IMR-90 (cell line): ENCODE data around the gene CENPI. TPM values are rescaled to one million over a fixed set of nuclear protein-coding genes. Genes with fewer than 3 reads are reported as not detected.
"Not testable (repeated sequence)": the region's sequence is repeated elsewhere in the genome, so short reads cannot be mapped to it uniquely, and the experiment has no call there.

Experiments
- ATAC-seq: fragments of 200-7000 bp; cut with Tn5 transposase; 2 replicates; pipeline ENCODE4 v1.9.1; 2020; ENCODE audit warnings: low read depth, mild to moderate bottlenecking, moderate library complexity
- BruUV-seq: library from RNA; stranded (reverse); fragments of 400-500 nt; replicated peaks from 2 replicates; lab custom pipeline; 2021; lab: Mats Ljungman, UMichigan
- CTCF ChIA-PET: fragments of 300-600 bp; formaldehyde crosslinking; extraction: SDS; loops from one replicate; lab custom pipeline; 2021; ENCODE audit warnings: antibody characterized with exemption; lab: Yijun Ruan, JAX
- POLR2A ChIA-PET: fragments of 300-600 bp; sonication (Branson Sonifier 250); formaldehyde crosslinking; loops from one replicate; lab custom pipeline; 2022; ENCODE audit warnings: antibody characterized with exemption; ENCODE audit not compliant: unreplicated experiment; lab: Charles Lee
- DNase-seq: peaks from one replicate; pipeline ENCODE4 v3.0.0; 2013
- H2AFZ ChIP-seq: replicated peaks from 2 replicates; pipeline ENCODE3; 2013; ENCODE audit warnings: low read length, mild to moderate bottlenecking; ENCODE audit not compliant: poor library complexity
- H2AK5ac ChIP-seq: 2 replicates; pipeline ENCODE4 v1.6.1; 2013; ENCODE audit warnings: low read depth, low read length, inconsistent platforms
- H2AK9ac ChIP-seq: replicated peaks from 2 replicates; pipeline ENCODE3; 2013; ENCODE audit warnings: mild to moderate bottlenecking, low read depth, low read length, moderate library complexity; ENCODE audit not compliant: poor library complexity
- H2BK120ac ChIP-seq: 2 replicates; pipeline ENCODE4 v1.6.1; 2013; ENCODE audit warnings: low read depth, low read length, inconsistent platforms
- H2BK15ac ChIP-seq: 3 replicates; pipeline ENCODE4 v1.6.1; 2013; ENCODE audit warnings: low read depth, low read length, inconsistent platforms
- H2BK20ac ChIP-seq: 2 replicates; pipeline ENCODE4 v1.6.1; 2013; ENCODE audit warnings: low read depth, mild to moderate bottlenecking, inconsistent platforms, low read length, moderate library complexity
- H2BK5ac ChIP-seq: 2 replicates; pipeline ENCODE4 v1.6.1; 2013; ENCODE audit warnings: mild to moderate bottlenecking, low read depth, low read length, inconsistent platforms; ENCODE audit not compliant: poor library complexity, severe bottlenecking
- H3K14ac ChIP-seq: replicated peaks from 2 replicates; pipeline ENCODE4 v1.6.1; 2013; ENCODE audit warnings: low read depth, low read length, inconsistent platforms
- H3K18ac ChIP-seq: 2 replicates; pipeline ENCODE4 v1.6.1; 2013; ENCODE audit warnings: low read depth, low read length, control low read depth
- H3K23ac ChIP-seq: 2 replicates; pipeline ENCODE4 v1.6.1; 2013; ENCODE audit warnings: low read depth, low read length, inconsistent platforms
- H3K27ac ChIP-seq: 2 replicates; pipeline ENCODE4 v1.5.1; 2013; ENCODE audit warnings: mild to moderate bottlenecking, control low read depth, low read length; ENCODE audit not compliant: insufficient read depth
- H3K27me3 ChIP-seq: 2 replicates; pipeline ENCODE4 v1.6.1; 2013; ENCODE audit warnings: low read length; ENCODE audit not compliant: control insufficient read depth, insufficient read depth
- H3K36me3 ChIP-seq: 2 replicates; pipeline ENCODE4 v1.6.1; 2013; ENCODE audit warnings: low read length, mixed read lengths; ENCODE audit not compliant: control insufficient read depth, insufficient read depth
- H3K4ac ChIP-seq: 2 replicates; pipeline ENCODE4 v1.6.1; 2013; ENCODE audit warnings: low read depth, low read length, inconsistent platforms
- H3K4me1 ChIP-seq: 2 replicates; pipeline ENCODE4 v1.6.1; 2013; ENCODE audit warnings: low read length, mixed read lengths; ENCODE audit not compliant: control insufficient read depth, insufficient read depth
- H3K4me2 ChIP-seq: 2 replicates; pipeline ENCODE4 v1.6.1; 2013; ENCODE audit warnings: low read depth, mild to moderate bottlenecking, control low read depth, low read length, moderate library complexity
- H3K4me3 ChIP-seq: 2 replicates; pipeline ENCODE4 v1.5.1; 2013; ENCODE audit warnings: low read depth, mild to moderate bottlenecking, control low read depth, low read length, moderate library complexity; ENCODE audit not compliant: insufficient read depth
- H3K56ac ChIP-seq: 2 replicates; pipeline ENCODE4 v1.6.1; 2013; ENCODE audit warnings: low read length, inconsistent platforms; ENCODE audit not compliant: insufficient read depth; ENCODE audit errors: extremely low read depth
- H3K79me1 ChIP-seq, 2 experiments: 2 replicates each; pipeline ENCODE4 v1.6.1; 2013; ENCODE audit warnings: low read length in 2 of 2, inconsistent platforms in 1 of 2, low read depth in 1 of 2
- H3K9ac ChIP-seq: 2 replicates; pipeline ENCODE4 v1.6.1; 2013; ENCODE audit warnings: low read depth, low read length, control low read depth
- H3K9me1 ChIP-seq: 2 replicates; pipeline ENCODE4 v1.6.1; 2013; ENCODE audit warnings: low read length, inconsistent platforms; ENCODE audit not compliant: insufficient read depth
- H3K9me3 ChIP-seq: 2 replicates; pipeline ENCODE4 v1.6.1; 2013; ENCODE audit warnings: low read length; ENCODE audit not compliant: control insufficient read depth, insufficient read depth
- H4K20me1 ChIP-seq: 2 replicates; pipeline ENCODE4 v1.6.1; 2013; ENCODE audit warnings: low read length, inconsistent platforms; ENCODE audit not compliant: insufficient read depth
- H4K5ac ChIP-seq: 2 replicates; pipeline ENCODE4 v1.6.1; 2013; ENCODE audit warnings: mild to moderate bottlenecking, low read depth, low read length, control low read depth
- H4K8ac ChIP-seq, 2 experiments: 2 replicates each; pipeline ENCODE4 v1.6.1; 2013; ENCODE audit warnings: low read depth in 2 of 2, low read length in 2 of 2, control low read depth in 1 of 2, inconsistent platforms in 1 of 2
- H4K91ac ChIP-seq: 2 replicates; pipeline ENCODE4 v1.6.1; 2013; ENCODE audit warnings: low read depth, low read length, inconsistent platforms; ENCODE audit not compliant: insufficient read depth
- BHLHE40 ChIP-seq: fragments of 150-350 bp; IDR thresholded peaks from 2 replicates; pipeline ENCODE4 v1.6.1; 2016; ENCODE audit warnings: mild to moderate bottlenecking, low read depth, low read length
- MXI1 ChIP-seq: IDR thresholded peaks from 2 replicates; pipeline ENCODE4 v1.6.1; 2012; ENCODE audit warnings: low read depth, mild to moderate bottlenecking, low read length, moderate library complexity, borderline replicate concordance
- WGBS, 2 experiments: methylation state at CpG; one replicate each; pipeline versions ENCODE4 v1.1.5 to v1.1.7; 2013; ENCODE audit warnings: missing lambda C conversion rate in 2 of 2; ENCODE audit not compliant: insufficient read length in 1 of 2; ENCODE audit errors: extremely low coverage in 2 of 2; 5-methylcytosine and 5-hydroxymethylcytosine counted together
- dilution Hi-C: fragments of 300-500 bp; cut with HindIII; formaldehyde crosslinking; loops from one replicate; pipeline ENCODE4 v1.14.3; 2018; ENCODE audit warnings: low sequenced_read_pairs; ENCODE audit not compliant: unreplicated experiment
- in situ Hi-C: fragments of 300-500 bp; cut with MboI; formaldehyde crosslinking; loops from 3 replicates; pipeline ENCODE4 v1.14.3; 2019; ENCODE audit warnings: low sequenced_read_pairs, inconsistent platforms, mixed read lengths
- intact Hi-C: fragments of 100-400 bp; cut with micrococcal nuclease; formaldehyde crosslinking; loops from 2 replicates; pipeline ENCODE4 v1.10.0; 2022
- polyA plus RNA-seq, 3 experiments: library from polyadenylated mRNA; depleted of rRNA; stranded (reverse); fragments of >200 nt; gene quantifications; 2 replicates each; pipeline ENCODE4 v1.2.3, GENCODE V29; 2012; ENCODE audit warnings: low replicate concordance in 1 of 3
- total RNA-seq: library from RNA; depleted of rRNA; stranded (reverse); fragments of >200 nt; gene quantifications from 2 replicates; pipeline ENCODE4 v1.2.3, GENCODE V29; 2012
- TF ChIP-seq, protein P1 (sequence below): fragments of 150-350 bp; IDR thresholded peaks from 2 replicates; pipeline ENCODE4 v1.6.1; 2016; ENCODE audit warnings: low read depth, mild to moderate bottlenecking, low read length, moderate library complexity, borderline replicate concordance

The CENPI gene
- total and polyA plus RNA-seq, 2 of the 4 experiments (the other 2 are of a cell fraction) = 5.5 to 24.2 TPM

DNA sequence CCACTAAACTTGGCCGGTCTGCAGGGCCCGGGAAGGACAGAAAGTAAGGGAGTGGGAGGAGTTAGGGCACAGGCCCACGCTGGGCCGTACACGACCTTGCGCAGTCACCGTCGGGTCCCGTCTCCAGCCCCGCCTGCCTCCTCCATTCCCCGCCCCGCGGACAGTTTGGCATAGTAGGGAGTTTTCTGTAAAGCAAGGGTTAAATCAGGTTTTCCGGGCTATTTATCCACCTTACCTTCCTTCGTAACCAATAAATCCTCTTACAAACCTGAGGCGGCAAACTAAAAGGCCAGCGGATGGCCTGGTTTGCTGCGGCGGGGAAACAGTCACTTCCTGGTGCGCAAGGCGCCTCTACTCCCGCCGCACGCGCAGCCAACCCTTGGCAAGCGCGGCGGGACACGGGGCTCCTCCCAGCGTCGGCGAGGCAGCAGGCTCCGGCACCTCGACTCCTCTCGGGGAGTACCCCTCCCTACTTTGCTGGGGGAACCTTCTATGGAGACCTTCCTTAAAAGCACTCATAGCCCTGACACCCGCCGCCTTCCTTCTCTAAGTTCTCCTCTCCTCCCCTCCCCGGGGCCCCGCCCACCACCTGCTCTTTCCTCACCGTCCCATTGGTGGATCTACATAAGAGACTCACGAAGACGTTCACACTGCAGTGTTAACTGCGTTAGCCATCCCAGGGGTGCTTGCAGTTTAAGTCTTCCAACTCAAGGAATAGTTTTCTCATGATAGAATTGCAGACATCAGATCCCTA is 46.3 kb upstream of the CENPI start, which contains the start of gene TRMT2B:
Gene TRMT2B, minus strand, starts transcription at position 563 of the 754 bp plus-strand sequence. CDS start 9,822 bp downstream, outside the sequence.
- ATAC-seq = peak; percentile 95
- no peaks in the 10 kb centered on the region for H3K27me3 ChIP-seq
- H3K27ac ChIP-seq = peak within 1 kb of the TSS; percentile 67
- H2BK120ac ChIP-seq = peak within 1 kb of the TSS; percentile 85
- peak within 1 kb of the TSS; percentile 75 to 94 for H4K8ac ChIP-seq
- H3K4me3 ChIP-seq = peak within 1 kb of the TSS; percentile 82
- peak within 1 kb of the TSS; percentile 80 for H4K91ac ChIP-seq
- BruUV-seq = TSS peak; percentile 24
- H3K23ac ChIP-seq = peak within 1 kb of the TSS; percentile 87
- H3K36me3 ChIP-seq = no peaks in the 10 kb centered on the region
- peak within 1 kb of the TSS; percentile 36; the same call in 1 of the 2 replicates for H2BK20ac ChIP-seq
- dilution Hi-C loops (no loop called here), intact Hi-C loops (no loop called here), in situ Hi-C loops (no loop called here)
- peak within 1 kb of the TSS; percentile 94 for H3K4ac ChIP-seq
- ChIA-PET POLR2A (no interaction called here), CTCF (no interaction called here)
- H3K4me1 ChIP-seq = no peaks in the 10 kb centered on the region
- peaks cover 0 to 8% of the 10 kb centered on the region in 2 experiments; a peak in 1 of 4 replicates for H3K79me1 ChIP-seq
- H3K9me3 ChIP-seq = no peaks in the 10 kb centered on the region
- H3K9ac ChIP-seq = peak within 1 kb of the TSS; percentile 79
- peak within 1 kb of the TSS; percentile 57; the same call in 2 of the 3 replicates for H2BK15ac ChIP-seq
- H3K56ac ChIP-seq = peak within 1 kb of the TSS; percentile 77
- TF ChIP-seq BHLHE40 (peak; percentile 47; the same call in 1 of the 2 replicates), MXI1 (peak; percentile 19; the same call in 1 of the 2 replicates)
- TF ChIP-seq, protein P1, sequence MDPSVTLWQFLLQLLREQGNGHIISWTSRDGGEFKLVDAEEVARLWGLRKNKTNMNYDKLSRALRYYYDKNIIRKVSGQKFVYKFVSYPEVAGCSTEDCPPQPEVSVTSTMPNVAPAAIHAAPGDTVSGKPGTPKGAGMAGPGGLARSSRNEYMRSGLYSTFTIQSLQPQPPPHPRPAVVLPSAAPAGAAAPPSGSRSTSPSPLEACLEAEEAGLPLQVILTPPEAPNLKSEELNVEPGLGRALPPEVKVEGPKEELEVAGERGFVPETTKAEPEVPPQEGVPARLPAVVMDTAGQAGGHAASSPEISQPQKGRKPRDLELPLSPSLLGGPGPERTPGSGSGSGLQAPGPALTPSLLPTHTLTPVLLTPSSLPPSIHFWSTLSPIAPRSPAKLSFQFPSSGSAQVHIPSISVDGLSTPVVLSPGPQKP = no peak
- H2AK9ac ChIP-seq = peak within 1 kb of the TSS; percentile 93
- WGBS, 2 experiments = 38% methylated on average over 5 of the region's 43 CpGs; no CpG with 5 or more reads in 1 of the 2 experiments
- peak; percentile 64 for DNase-seq
- H4K20me1 ChIP-seq = no peaks in the 10 kb centered on the region
- 0 out of 2 replicates have a peak, but pooled peaks cover 5% of the 10 kb centered on the region for H3K9me1 ChIP-seq
- peak within 1 kb of the TSS; percentile 64 for H2BK5ac ChIP-seq
- H3K18ac ChIP-seq = peak within 1 kb of the TSS; percentile 67
- peak within 1 kb of the TSS; percentile 88 for H2AFZ ChIP-seq
- peak within 1 kb of the TSS; percentile 78 for H2AK5ac ChIP-seq
- H3K4me2 ChIP-seq = peak within 1 kb of the TSS; percentile 96
- H4K5ac ChIP-seq = peak within 1 kb of the TSS; percentile 90
- H3K14ac ChIP-seq = peak within 1 kb of the TSS; percentile 95

DNA sequence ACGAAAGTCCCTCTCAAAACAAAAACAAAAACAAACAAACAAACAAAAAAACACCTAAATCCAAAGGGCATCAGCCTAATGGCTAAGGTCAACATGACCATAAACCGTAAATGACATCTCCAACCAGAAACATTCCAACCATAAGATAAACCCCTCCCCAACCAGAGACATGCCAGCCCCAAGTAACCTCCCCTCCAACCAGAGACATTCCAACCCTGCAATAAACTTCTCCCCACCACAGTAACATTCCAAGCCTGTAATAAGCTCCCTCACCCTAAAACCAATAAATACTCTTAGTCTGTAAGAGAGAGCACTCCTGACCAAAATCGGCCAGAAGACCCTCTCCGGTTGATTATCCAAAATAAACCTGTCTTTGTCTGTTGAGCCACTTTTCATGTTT is 41.5 kb upstream of the CENPI start:
- DNase-seq, H3K4me2 ChIP-seq, H2BK15ac ChIP-seq, H3K9me3 ChIP-seq, H3K4me1 ChIP-seq, H3K9me1 ChIP-seq, H4K20me1 ChIP-seq, H3K27ac ChIP-seq, H2AFZ ChIP-seq, H3K79me1 ChIP-seq, H2AK9ac ChIP-seq, POLR2A ChIA-PET, H3K36me3 ChIP-seq, H3K56ac ChIP-seq, H3K9ac ChIP-seq, H3K4me3 ChIP-seq, BruUV-seq, CTCF ChIA-PET, in situ Hi-C loops, H4K5ac ChIP-seq, ATAC-seq, dilution Hi-C loops, H3K27me3 ChIP-seq: not testable (repeated sequence)
- H3K14ac ChIP-seq = peak overlapping the region; percentile 64
- H4K8ac ChIP-seq = peak overlapping the region in 1 of 2 experiments; percentile 82; a peak in 2 of 4 replicates
- peak overlapping the region; percentile 33; the same call in 1 of the 2 replicates for H3K23ac ChIP-seq
- H2BK20ac ChIP-seq = peak overlapping the region; percentile 61; the same call in 1 of the 2 replicates
- peak overlapping the region; percentile 63; the same call in 1 of the 2 replicates for H3K18ac ChIP-seq
- peak overlapping the region; percentile 89 for H2BK5ac ChIP-seq
- H3K4ac ChIP-seq = peak overlapping the region; percentile 74; the same call in 1 of the 2 replicates
- H2BK120ac ChIP-seq = peak overlapping the region; percentile 79
- intact Hi-C loops = loop anchor here (1.0 kb wide), 1 partner anchor 40 kb away; no protein-coding TSS in a partner anchor
- peak overlapping the region; percentile 28; the same call in 1 of the 2 replicates for H2AK5ac ChIP-seq
- H4K91ac ChIP-seq = peak overlapping the region; percentile 50
- 80% methylated on average over 1 of the region's 4 CpGs; no CpG with 5 or more reads in 1 of the 2 experiments for WGBS, 2 experiments
